Stimulated activated CD4-positive, alpha-beta T cell treated with anti-CD3 and anti-CD28 coated beads, Interleukin-1b, Interleukin-23, amount 100 ng/mL, for 48 hours (primary cell): Measurements from ENCODE around the gene TOLLIP.
"Not testable (repeated sequence)": the region's sequence is repeated elsewhere in the genome, so short reads cannot be mapped to it uniquely, and the experiment has no call there.

Experiments
- DNase-seq: peaks from one replicate; pipeline ENCODE4 v3.0.0-alpha.2; 2020

Gene TOLLIP

DNA sequence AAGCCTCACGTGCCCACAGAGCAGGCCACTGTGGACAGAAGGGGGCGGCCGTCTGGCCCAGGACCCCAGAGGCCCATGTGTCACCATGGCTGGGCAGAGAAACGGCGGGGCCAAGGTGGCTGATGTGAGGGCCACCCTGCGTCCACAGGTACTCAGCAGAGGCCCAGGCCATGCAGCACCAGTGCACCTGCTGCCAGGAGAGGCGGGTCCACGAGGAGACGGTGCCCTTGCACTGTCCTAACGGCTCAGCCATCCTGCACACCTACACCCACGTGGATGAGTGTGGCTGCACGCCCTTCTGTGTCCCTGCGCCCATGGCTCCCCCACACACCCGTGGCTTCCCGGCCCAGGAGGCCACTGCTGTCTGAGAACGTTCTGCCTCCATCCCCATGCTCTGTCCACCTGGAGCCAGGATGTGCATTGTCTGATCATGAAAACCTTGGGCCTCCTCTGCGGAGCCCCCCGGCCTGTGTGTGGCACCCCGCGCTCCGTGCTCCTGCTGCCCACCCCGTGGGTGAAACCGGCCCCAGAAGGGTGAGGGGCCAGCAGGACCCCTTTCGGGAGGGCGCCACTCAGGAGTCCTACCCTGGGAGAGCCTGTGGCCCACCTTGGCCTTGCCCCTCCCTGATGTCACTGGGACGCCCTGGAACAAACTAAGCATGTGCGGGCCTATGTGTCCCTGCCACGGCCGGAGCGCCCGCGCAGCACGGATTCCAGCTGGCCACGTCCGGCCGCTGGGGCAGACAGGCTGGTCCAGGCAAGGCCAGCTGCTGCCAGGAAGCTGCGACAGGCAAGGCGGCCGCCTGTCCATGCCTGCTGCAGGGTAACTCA is 48.0 kb downstream of the TOLLIP start:
- DNase-seq: no peak

DNA sequence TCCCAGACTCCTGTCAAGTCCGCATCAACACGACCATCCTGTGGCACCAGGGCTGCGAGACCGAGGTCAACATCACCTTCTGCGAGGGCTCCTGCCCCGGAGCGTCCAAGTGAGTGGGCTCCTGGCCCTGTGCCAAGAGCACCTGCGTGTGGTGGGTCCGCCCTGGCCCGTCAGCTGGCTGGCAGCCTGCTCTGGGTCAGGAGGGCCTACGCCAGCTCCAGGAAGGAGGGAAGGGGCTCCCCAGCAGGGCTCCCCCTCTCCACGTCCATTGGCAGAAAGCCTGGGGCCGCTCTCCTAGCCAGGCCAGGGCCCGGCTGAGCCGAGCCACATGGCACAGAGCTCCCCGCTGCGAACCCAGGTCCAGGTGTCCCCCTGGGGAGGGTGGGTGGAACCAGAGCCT is 48.8 kb downstream of the TOLLIP start:
- no peak for DNase-seq

DNA sequence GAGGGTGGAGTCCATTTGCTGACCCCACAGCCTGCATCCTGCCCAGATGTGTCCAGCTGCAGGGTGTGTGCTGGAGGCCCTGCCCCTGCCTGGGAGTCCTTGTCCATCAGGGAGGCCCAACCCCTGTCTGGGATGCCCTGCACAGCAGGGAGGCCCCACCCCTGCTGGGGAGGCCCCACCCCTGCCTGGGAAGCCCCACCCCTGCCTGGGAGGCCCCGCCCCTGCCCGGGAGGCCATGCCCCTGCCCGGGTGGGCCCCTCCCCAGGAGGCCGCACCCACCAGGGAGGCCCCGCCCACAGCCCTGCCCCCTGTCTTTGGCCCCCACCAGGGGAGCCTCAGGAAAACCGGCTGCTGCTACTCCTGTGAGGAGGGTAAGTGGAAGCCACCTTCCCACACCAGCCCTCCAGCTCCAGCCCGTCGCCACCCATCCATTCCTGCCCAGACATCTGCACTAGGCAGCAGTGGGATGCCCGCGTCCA is 49.4 kb downstream of the TOLLIP start:
- peak; percentile 52 for DNase-seq

DNA sequence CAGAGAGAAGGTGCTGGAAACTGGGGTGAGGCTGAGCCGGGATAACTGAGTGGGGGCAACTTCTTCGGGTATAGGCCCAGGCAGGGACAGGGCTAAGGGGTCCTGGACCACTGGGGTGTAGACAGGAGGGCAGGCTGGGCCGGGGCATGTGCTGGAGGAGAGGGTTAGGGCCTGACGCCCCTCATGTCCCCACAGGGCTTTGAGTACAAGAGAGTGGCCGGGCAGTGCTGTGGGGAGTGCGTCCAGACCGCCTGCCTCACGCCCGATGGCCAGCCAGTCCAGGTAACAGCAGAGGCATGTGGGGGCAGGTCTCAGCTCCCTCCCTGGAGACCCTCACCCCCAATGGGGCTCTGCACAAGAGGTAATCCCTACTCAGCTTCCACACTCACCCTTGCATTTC is 49.9 kb downstream of the TOLLIP start:
- no peak for DNase-seq

DNA sequence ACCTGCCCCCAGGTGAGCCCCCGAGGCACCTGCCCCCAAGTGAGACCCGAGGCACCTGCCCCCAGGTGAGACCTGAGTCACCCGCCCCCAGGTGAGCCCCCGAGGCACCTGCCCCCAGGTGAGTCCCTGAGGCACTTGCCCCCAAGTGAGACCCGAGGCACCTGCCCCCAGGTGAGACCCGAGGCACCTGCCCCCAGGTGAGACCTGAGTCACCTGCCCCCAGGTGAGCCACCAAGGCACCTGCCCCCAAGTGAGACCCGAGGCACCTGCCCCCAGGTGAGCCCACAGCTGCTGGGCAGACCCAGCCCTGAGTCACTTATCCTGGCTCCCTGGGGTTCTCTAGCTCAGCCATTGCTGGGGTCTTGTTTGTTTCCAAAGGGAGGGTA is 50.4 kb downstream of the TOLLIP start:
- DNase-seq: no peak

DNA sequence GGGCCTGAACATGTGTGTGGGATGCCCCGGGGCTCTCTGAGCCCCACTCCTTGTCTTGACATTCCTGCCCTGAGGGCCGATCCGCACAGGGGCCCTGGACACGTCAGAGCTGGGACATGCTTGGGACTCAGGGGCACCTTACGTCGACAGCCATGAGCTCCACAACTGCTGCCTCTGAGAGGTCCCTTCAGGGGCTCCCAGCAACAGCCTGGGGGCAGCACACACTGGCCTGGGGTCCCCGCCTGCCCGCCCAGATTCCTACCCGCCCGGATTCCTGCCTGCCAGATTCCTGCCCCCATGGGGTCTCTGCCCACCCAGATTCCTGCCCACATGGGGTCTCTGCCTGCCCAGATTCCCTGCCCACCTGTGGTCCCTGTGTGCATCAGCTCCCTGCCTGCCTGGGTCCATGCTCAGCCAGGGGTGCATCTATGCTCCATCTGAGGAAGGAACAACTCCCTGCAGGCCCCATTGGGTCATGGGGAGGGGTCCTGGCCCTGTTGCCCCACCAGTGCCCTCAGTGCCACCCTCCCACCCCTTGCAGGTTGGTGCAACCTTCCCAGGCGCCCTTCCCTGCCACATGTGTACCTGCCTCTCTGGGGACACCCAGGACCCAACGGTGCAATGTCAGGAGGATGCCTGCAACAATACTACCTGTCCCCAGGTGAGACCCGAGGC is 50.9 kb downstream of the TOLLIP start:
- no peak for DNase-seq

DNA sequence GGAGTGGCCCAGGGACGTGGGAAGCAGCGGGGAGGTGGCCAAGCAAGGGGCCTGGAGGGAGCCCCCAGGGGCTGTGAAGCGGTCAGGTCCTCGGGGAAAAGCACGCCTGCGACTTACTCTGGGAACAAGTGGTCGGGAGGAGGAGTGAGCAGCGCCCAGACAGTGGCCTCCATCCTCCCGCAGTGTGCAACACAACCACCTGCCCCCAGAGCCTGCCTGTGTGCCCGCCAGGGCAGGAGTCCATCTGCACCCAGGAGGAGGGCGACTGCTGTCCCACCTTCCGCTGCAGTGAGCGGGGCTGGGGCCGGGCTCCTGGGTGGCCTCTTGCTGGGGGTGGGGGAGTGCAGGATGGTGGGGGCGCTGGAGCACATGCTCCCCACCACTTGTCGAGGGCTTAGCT is 51.5 kb downstream of the TOLLIP start:
- DNase-seq: no peak

DNA sequence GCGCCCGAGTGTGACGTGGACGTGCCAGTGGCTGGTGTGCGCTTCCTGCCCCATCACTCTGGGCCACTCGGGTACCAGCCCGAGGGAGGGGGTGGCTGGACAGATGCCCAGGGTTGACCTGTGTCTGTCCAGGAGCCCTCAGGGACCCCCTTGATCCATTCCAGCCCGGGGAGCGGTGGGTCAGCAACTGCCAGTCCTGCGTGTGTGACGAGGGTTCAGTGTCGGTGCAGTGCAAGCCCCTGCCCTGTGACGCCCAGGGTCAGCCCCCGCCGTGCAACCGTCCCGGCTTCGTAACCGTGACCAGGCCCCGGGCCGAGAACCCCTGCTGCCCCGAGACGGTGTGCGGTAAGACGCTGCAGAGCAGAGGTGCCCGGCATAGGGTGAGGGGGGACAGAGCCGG is 52.1 kb downstream of the TOLLIP start:
- DNase-seq: no peak

DNA sequence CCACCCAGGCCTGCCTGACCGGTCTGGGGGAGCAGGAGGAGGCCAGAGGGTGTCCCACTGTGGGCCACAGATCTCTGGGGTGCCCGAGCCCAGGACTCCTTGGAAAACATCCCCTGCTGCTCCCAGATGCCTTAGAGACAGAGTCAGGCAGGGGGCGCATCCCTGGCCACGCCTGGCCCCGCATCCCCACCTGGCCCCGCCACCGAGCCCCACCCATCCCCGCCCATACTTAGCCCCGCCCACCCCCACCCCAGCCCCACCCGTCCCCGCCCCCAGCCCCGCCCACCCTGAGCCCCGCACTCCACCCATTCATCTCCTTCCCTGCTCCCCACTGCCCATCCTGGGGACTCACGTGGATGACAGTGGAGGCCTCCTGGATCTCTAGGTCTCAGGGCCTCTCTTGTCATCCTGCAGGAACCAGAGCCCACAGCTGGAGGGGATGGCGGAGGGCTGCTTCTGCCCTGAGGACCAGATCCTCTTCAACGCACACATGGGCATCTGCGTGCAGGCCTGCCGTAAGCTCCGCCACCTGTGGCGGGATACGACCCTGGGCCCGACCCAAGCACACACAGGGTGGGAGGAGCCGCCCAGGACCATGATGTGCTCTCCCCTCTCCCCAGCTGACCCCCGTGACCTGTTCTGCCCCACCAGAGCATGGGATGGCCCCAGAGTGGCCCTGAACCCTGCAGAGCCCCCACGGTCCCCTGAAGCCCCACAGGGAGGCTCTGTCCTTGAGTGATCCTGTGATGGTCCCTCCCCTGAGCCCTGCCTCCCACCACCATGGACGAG is 53.0 kb downstream of the TOLLIP start:
- DNase-seq: no peak

DNA sequence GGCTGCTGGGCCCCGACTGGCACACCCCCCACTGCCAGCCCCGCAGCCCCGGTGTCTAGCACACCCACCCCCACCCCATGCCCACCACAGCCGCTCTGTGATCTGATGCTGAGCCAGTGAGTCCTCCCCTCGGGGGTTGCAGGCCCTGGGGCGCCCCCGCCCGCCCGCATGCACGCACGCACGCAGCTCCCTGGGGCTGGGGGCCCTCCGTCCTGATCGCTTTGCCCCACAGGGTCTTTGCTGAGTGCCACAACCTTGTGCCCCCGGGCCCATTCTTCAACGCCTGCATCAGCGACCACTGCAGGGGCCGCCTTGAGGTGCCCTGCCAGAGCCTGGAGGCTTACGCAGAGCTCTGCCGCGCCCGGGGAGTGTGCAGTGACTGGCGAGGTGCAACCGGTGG is 54.3 kb downstream of the TOLLIP start:
- no peak for DNase-seq

DNA sequence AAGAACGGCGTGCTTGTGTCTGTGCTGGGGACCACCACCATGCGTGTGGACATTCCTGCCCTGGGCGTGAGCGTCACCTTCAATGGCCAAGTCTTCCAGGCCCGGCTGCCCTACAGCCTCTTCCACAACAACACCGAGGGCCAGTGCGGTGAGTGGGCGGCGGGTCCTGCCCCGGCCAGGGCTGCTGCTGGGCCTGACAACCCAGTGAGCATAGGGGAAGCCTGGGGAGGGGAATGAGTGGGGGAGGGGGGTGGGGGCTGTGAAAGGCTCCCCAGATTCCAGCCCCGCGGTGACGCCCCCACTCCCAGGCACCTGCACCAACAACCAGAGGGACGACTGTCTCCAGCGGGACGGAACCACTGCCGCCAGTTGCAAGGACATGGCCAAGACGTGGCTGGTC is 54.7 kb downstream of the TOLLIP start:
- no peak for DNase-seq

DNA sequence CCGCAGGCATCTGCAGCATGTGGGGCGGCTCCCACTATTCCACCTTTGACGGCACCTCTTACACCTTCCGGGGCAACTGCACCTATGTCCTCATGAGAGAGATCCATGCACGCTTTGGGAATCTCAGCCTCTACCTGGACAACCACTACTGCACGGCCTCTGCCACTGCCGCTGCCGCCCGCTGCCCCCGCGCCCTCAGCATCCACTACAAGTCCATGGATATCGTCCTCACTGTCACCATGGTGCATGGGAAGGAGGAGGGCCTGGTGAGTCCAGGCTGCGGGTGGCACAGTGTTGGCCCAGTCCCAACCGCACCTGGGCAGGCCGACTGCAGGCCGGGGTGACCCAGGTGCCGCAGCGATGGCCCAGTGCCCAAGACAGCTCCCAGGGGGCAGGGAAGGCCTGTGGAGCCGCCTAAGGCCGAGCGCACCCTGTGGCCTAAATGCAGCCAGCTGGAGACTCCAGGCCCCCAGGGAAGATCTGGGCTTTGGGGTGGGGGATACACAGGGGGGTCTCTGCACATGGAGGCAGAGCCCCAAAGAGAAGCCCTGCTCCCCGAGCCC is 55.3 kb downstream of the TOLLIP start:
- DNase-seq: no peak

DNA sequence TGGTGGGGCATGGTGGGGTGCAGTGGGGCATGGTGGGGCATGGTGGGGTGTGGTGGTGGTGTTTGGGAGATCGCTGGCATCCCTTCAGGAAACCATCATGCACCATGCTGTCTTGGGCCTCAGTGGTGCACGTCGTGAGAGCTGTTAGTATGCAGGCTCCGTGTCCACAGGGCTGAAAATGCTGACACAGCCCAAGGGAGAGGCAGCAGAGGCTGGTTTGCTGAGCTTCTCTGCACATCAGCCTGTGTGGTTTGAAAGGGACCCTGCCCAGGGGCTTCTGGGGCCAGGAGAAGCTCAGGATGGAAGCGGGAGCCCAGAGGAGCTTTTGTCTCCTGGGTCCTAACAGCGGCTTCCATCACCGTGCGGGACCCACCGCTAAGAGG is 56.3 kb downstream of the TOLLIP start:
- DNase-seq: no peak

DNA sequence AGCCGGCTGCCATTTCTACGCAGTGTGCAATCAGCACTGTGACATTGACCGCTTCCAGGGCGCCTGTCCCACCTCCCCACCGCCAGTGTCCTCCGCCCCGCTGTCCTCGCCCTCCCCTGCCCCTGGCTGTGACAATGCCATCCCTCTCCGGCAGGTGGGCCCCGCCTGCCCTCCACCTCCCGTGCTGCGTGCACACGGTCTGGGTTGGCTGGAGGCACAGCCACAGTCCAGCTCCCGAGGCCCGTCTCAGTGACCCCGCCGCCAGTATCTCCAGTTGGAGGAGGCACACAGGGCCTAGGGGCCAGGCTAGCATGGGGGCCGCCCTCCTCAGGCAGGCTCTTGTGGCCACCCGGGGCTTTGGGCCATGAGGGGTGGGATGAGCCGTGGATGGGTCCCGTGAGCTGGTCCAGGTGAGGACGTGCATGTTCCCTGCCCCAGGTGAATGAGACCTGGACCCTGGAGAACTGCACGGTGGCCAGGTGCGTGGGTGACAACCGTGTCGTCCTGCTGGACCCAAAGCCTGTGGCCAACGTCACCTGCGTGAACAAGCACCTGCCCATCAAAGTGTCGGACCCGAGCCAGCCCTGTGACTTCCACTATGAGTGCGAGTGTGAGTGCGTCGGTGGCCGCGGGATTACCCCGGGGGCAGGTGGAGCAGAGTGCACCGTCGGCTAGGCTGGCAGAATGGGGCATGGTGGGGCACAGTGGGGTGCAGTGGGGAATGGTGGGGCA is 56.9 kb downstream of the TOLLIP start:
- no peak for DNase-seq

DNA sequence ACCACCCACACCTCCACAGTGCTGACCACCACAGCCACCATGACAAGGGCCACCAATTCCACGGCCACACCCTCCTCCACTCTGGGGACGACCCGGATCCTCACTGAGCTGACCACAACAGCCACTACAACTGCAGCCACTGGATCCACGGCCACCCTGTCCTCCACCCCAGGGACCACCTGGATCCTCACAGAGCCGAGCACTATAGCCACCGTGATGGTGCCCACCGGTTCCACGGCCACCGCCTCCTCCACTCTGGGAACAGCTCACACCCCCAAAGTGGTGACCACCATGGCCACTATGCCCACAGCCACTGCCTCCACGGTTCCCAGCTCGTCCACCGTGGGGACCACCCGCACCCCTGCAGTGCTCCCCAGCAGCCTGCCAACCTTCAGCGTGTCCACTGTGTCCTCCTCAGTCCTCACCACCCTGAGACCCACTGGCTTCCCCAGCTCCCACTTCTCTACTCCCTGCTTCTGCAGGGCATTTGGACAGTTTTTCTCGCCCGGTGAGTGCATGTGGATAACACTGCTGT is 58.1 kb downstream of the TOLLIP start:
- no peak for DNase-seq

DNA sequence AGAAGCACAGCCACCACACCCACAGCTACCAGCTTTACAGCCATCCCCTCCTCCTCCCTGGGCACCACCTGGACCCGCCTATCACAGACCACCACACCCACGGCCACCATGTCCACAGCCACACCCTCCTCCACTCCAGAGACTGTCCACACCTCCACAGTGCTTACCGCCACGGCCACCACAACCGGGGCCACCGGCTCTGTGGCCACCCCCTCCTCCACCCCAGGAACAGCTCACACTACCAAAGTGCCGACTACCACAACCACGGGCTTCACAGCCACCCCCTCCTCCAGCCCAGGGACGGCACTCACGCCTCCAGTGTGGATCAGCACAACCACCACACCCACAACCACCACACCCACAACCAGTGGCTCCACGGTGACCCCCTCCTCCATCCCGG is 59.0 kb downstream of the TOLLIP start:
- not testable (repeated sequence) for DNase-seq

DNA sequence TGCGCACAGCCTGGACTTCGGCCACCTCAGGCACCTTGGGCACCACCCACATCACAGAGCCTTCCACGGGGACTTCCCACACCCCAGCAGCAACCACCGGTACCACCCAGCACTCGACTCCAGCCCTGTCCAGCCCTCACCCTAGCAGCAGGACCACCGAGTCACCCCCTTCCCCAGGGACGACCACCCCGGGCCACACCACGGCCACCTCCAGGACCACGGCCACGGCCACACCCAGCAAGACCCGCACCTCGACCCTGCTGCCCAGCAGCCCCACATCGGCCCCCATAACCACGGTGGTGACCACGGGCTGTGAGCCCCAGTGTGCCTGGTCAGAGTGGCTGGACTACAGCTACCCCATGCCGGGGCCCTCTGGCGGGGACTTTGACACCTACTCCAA is 60.5 kb downstream of the TOLLIP start:
- not testable (repeated sequence) for DNase-seq

DNA sequence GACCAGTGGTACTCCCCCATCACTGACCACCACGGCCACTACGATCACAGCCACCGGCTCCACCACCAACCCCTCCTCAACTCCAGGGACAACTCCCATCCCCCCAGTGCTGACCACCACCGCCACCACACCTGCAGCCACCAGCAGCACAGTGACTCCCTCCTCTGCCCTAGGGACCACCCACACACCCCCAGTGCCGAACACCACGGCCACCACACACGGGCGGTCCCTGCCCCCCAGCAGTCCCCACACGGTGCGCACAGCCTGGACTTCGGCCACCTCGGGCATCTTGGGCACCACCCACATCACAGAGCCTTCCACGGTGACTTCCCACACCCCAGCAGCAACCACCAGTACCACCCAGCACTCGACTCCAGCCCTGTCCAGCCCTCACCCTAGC is 62.4 kb downstream of the TOLLIP start:
- DNase-seq: not testable (repeated sequence)

DNA sequence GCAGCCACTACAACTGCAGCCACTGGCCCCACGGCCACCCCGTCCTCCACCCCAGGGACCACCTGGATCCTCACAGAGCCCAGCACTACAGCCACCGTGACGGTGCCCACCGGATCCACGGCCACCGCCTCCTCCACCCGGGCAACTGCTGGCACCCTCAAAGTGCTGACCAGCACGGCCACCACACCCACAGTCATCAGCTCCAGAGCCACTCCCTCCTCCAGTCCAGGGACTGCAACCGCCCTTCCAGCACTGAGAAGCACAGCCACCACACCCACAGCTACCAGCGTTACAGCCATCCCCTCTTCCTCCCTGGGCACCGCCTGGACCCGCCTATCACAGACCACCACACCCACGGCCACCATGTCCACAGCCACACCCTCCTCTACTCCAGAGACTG is 63.1 kb downstream of the TOLLIP start:
- not testable (repeated sequence) for DNase-seq

DNA sequence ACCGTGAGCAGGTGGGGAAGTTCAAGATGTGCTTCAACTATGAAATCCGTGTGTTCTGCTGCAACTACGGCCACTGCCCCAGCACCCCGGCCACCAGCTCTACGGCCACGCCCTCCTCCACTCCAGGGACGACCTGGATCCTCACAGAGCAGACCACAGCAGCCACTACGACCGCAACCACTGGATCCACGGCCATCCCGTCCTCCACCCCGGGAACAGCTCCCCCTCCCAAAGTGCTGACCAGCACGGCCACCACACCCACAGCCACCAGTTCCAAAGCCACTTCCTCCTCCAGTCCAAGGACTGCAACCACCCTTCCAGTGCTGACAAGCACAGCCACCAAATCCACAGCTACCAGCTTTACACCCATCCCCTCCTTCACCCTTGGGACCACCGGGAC is 63.7 kb downstream of the TOLLIP start:
- DNase-seq: not testable (repeated sequence)

DNA sequence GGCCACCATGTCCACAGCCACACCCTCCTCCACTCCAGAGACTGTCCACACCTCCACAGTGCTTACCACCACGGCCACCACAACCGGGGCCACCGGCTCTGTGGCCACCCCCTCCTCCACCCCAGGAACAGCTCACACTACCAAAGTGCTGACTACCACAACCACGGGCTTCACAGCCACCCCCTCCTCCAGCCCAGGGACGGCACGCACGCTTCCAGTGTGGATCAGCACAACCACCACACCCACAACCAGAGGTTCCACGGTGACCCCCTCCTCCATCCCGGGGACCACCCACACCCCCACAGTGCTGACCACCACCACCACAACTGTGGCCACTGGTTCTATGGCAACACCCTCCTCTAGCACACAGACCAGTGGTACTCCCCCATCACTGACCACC is 64.9 kb downstream of the TOLLIP start:
- not testable (repeated sequence) for DNase-seq

DNA sequence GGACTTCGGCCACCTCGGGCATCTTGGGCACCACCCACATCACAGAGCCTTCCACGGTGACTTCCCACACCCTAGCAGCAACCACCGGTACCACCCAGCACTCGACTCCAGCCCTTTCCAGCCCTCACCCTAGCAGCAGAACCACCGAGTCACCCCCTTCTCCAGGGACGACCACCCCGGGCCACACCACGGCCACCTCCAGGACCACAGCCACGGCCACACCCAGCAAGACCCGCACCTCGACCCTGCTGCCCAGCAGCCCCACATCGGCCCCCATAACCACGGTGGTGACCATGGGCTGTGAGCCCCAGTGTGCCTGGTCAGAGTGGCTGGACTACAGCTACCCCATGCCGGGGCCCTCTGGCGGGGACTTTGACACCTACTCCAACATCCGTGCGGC is 65.9 kb downstream of the TOLLIP start:
- DNase-seq: not testable (repeated sequence)
